ENCODE measurements around the gene ERBIN.

ERBIN gene

GRCh38 chr5:66080664-66081063 lies 154.3 kb downstream of the ERBIN start:
- 100% methylated on average over 1 of the region's 2 CpGs for WGBS, 2 experiments

GRCh38 chr5:66089384-66089783 lies 163.0 kb downstream of the ERBIN start:
- Histone ChIP-seq H3K4me3 (ENCODE audit: insufficient read depth, low read depth, low read length) (no peak overlapping the region), H3K9me3 (ENCODE audit: control insufficient read depth, low read length) (no peaks in the 10 kb centered on the region)
- 78 to 91% methylated on average over 2 of the region's 2 CpGs for WGBS, 2 experiments

More at GRCh38 chr5:66080664-66081063, 154.3 kb downstream of the ERBIN start:
- H3K9me3 ChIP-seq (ENCODE audit: control insufficient read depth, low read length): no peaks in the 10 kb centered on the region
- no peak overlapping the region for H3K27ac ChIP-seq (ENCODE audit: insufficient read depth, low read depth, low read length, poor library complexity, severe bottlenecking)
- no peak overlapping the region for H3K4me3 ChIP-seq (ENCODE audit: insufficient read depth, low read depth, low read length)
- H3K4me1 ChIP-seq (ENCODE audit: control insufficient read depth, insufficient read depth, low read length): no peaks in the 10 kb centered on the region
- H3K36me3 ChIP-seq (ENCODE audit: control insufficient read depth, insufficient read depth, low read length): peaks cover 3% of the 10 kb centered on the region
- no peaks in the 10 kb centered on the region for H3K27me3 ChIP-seq (ENCODE audit: control insufficient read depth, insufficient read depth, low read length, poor library complexity, severe bottlenecking)

DNA sequence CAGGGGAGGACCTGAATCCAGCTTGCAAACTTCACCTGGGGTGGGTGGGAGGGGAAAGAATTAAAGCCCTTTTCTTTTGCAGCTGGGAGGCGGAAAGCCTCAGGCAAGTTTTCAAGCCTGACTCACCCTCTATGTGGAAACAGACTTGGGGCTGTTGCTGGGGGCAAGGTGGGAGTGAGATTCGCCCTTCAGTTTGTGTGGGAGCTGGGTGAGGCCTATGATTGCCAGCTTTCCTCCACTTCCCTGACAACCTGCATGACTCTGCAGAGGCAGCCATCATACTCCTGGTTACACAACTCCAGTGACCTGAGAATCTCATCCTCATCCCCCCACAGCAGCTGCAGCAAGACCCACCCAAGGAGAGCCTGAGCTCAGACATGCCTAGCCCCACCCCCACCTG lies 174.5 kb downstream of the ERBIN start:
- no peaks in the 10 kb centered on the region for H3K27me3 ChIP-seq (ENCODE audit: control insufficient read depth, insufficient read depth, low read length, poor library complexity, severe bottlenecking)
- WGBS, 2 experiments: 96% methylated on average over 2 of the region's 2 CpGs

More at GRCh38 chr5:66089384-66089783, 163.0 kb downstream of the ERBIN start:
- Histone ChIP-seq H3K27me3 (ENCODE audit: control insufficient read depth, insufficient read depth, low read length, poor library complexity, severe bottlenecking) (no peaks in the 10 kb centered on the region), H3K27ac (ENCODE audit: insufficient read depth, low read depth, low read length, poor library complexity, severe bottlenecking) (no peak overlapping the region), H3K36me3 (ENCODE audit: control insufficient read depth, insufficient read depth, low read length) (no peaks in the 10 kb centered on the region), H3K4me1 (ENCODE audit: control insufficient read depth, insufficient read depth, low read length) (no peaks in the 10 kb centered on the region)

GRCh38 chr5:66113160-66113559 lies 186.8 kb downstream of the ERBIN start:
- H3K36me3 ChIP-seq (ENCODE audit: control insufficient read depth, insufficient read depth, low read length): no peaks in the 10 kb centered on the region
- H3K9me3 ChIP-seq (ENCODE audit: control insufficient read depth, low read length): no peaks in the 10 kb centered on the region
- 84 to 91% methylated on average over 2 of the region's 2 CpGs for WGBS, 2 experiments

More for the DNA sequence above, 174.5 kb downstream of the ERBIN start:
- H3K27ac ChIP-seq (ENCODE audit: insufficient read depth, low read depth, low read length, poor library complexity, severe bottlenecking): no peak overlapping the region
- H3K4me1 ChIP-seq (ENCODE audit: control insufficient read depth, insufficient read depth, low read length): no peaks in the 10 kb centered on the region
- no peaks in the 10 kb centered on the region for H3K36me3 ChIP-seq (ENCODE audit: control insufficient read depth, insufficient read depth, low read length)
- H3K4me3 ChIP-seq (ENCODE audit: insufficient read depth, low read depth, low read length): no peak overlapping the region
- peaks cover 6% of the 10 kb centered on the region for H3K9me3 ChIP-seq (ENCODE audit: control insufficient read depth, low read length)

GRCh38 chr5:66118304-66118703 lies 191.9 kb downstream of the ERBIN start:
- Histone ChIP-seq H3K4me1 (ENCODE audit: control insufficient read depth, insufficient read depth, low read length) (no peaks in the 10 kb centered on the region), H3K27ac (ENCODE audit: insufficient read depth, low read depth, low read length, poor library complexity, severe bottlenecking) (no peak overlapping the region), H3K4me3 (ENCODE audit: insufficient read depth, low read depth, low read length) (no peak overlapping the region), H3K27me3 (ENCODE audit: control insufficient read depth, insufficient read depth, low read length, poor library complexity, severe bottlenecking) (no peaks in the 10 kb centered on the region), H3K36me3 (ENCODE audit: control insufficient read depth, insufficient read depth, low read length) (no peaks in the 10 kb centered on the region), H3K9me3 (ENCODE audit: control insufficient read depth, low read length) (no peaks in the 10 kb centered on the region)
- WGBS, 2 experiments: 90 to 95% methylated on average over 4 of the region's 4 CpGs

More at GRCh38 chr5:66113160-66113559, 186.8 kb downstream of the ERBIN start:
- no peak overlapping the region for H3K27ac ChIP-seq (ENCODE audit: insufficient read depth, low read depth, low read length, poor library complexity, severe bottlenecking)
- no peaks in the 10 kb centered on the region for H3K27me3 ChIP-seq (ENCODE audit: control insufficient read depth, insufficient read depth, low read length, poor library complexity, severe bottlenecking)
- H3K4me1 ChIP-seq (ENCODE audit: control insufficient read depth, insufficient read depth, low read length): no peaks in the 10 kb centered on the region
- no peak overlapping the region for H3K4me3 ChIP-seq (ENCODE audit: insufficient read depth, low read depth, low read length)

DNA sequence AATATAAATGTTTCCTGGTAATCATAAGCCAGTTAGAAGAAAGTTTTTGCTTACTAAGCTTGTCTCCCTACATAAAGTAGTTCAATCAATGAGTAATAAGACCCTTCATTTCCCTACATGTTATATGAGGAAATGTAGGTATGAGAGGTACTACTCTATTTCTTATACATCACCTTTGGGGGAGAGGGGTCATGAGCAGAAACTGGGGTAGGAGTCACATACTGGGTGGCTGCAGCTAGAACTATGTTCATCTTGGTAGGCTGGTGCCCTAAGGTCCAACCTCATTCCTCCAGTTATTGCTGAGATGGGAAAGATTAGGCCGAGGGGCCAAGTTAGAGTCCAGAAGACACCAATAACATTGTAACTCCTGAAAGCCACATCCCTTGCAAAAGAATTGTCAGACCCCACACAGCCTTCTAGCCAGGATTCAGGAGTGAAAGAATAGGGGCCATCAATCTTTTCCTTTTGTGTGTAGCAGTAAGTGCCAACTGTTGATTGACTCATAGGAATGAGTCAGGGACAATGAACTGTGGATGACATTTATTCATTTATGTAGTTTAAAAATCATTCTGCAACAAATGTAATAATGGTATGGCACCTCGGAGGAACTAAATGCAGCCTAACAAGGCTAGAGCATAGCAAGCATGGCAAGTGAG lies 196.1 kb downstream of the ERBIN start:
- no peaks in the 10 kb centered on the region for H3K27me3 ChIP-seq (ENCODE audit: control insufficient read depth, insufficient read depth, low read length, poor library complexity, severe bottlenecking)
- H3K4me3 ChIP-seq (ENCODE audit: insufficient read depth, low read depth, low read length): no peak overlapping the region
- H3K36me3 ChIP-seq (ENCODE audit: control insufficient read depth, insufficient read depth, low read length): no peaks in the 10 kb centered on the region
- no peak overlapping the region for H3K27ac ChIP-seq (ENCODE audit: insufficient read depth, low read depth, low read length, poor library complexity, severe bottlenecking)
- H3K9me3 ChIP-seq (ENCODE audit: control insufficient read depth, low read length): no peaks in the 10 kb centered on the region
- H3K4me1 ChIP-seq (ENCODE audit: control insufficient read depth, insufficient read depth, low read length): no peaks in the 10 kb centered on the region
- 94 to 97% methylated on average over 2 of the region's 2 CpGs for WGBS, 2 experiments

DNA sequence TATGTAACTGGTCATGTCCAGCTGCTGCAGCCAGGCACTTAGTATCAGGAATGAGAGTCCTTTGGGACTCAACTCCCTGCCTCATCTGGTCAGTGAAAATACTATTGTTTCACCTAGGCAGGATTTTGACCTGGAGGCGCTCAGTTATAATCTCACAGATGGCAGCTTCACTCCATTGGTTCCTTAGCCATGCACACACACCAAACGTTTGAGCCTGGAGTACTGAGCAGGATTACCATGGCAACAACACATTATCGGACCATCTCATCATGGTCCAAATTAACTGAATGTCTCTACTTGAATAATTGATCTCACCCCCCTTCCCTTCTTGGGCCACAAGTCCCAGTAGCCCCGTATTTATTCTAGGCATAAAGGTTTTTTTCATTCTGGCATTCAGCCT lies 202.8 kb downstream of the ERBIN start:
- 84 to 91% methylated on average over 4 of the region's 4 CpGs for WGBS, 2 experiments
- Histone ChIP-seq H3K27me3 (ENCODE audit: control insufficient read depth, insufficient read depth, low read length, poor library complexity, severe bottlenecking) (no peaks in the 10 kb centered on the region), H3K36me3 (ENCODE audit: control insufficient read depth, insufficient read depth, low read length) (no peaks in the 10 kb centered on the region), H3K4me1 (ENCODE audit: control insufficient read depth, insufficient read depth, low read length) (no peaks in the 10 kb centered on the region), H3K9me3 (ENCODE audit: control insufficient read depth, low read length) (no peaks in the 10 kb centered on the region), H3K27ac (ENCODE audit: insufficient read depth, low read depth, low read length, poor library complexity, severe bottlenecking) (no peak overlapping the region), H3K4me3 (ENCODE audit: insufficient read depth, low read depth, low read length) (no peak overlapping the region)

DNA sequence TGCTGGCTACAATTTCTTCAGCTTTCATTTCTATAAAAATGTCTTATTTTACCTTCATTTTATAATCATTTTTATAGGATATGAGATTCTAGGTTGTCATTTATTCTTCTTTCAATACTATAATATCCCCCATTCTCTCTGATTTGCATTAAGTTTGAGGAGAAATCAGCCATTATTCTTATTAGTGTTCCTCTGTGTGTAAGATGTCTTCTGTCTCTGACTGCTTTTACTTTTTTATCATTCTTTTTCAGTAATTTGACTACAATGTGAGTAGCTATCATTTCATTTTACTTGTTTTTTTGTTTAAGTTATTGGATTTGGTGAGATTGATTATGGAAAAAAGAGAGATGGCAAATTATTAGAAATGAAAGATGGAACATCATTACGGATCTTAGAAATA lies 204.1 kb downstream of the ERBIN start:
- Histone ChIP-seq H3K4me1 (ENCODE audit: control insufficient read depth, insufficient read depth, low read length) (no peaks in the 10 kb centered on the region), H3K9me3 (ENCODE audit: control insufficient read depth, low read length) (no peaks in the 10 kb centered on the region), H3K27me3 (ENCODE audit: control insufficient read depth, insufficient read depth, low read length, poor library complexity, severe bottlenecking) (no peaks in the 10 kb centered on the region), H3K27ac (ENCODE audit: insufficient read depth, low read depth, low read length, poor library complexity, severe bottlenecking) (no peak overlapping the region), H3K4me3 (ENCODE audit: insufficient read depth, low read depth, low read length) (no peak overlapping the region), H3K36me3 (ENCODE audit: control insufficient read depth, insufficient read depth, low read length) (no peaks in the 10 kb centered on the region)
- whole genome bisulfite sequencing, 2 experiments: 78 to 100% methylated on average over 1 of the region's 1 CpG

All from ectodermal cell (in vitro differentiated cells).